NCI-H748 (cell line): ENCODE results near the gene DUT.
A peak's percentile ranks its signal among the peaks of the same experiment; 100 is the strongest.
"Not testable (repeated sequence)": the region's sequence is repeated elsewhere in the genome, so short reads cannot be mapped to it uniquely, and the experiment has no call there.

Experiments
- DNase-seq: peaks from one replicate; lab custom pipeline; 2025; ENCODE audit not compliant: unreplicated experiment; lab: John Stamatoyannopoulos, UW

The DUT gene

DNA sequence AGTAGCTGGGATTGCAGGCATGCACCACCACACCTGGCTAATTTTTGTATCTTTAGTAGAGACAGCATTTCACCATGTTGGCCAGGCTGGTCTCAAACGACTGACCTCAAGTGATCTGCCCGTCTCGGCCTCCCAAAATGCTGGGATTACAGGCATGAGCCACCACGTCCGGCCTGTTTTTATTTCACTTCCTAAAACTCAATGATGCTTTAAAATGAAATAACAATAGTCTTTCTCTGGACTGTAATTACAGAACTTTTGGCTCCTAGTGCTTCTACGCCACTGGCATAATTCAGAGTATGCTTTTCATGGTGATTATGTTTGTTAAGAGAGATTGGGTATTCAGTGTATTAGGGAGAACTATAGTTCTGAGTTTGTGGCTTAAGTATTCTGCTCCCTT, 5.0 kb upstream of the DUT start:
- not testable (repeated sequence) for DNase-seq

DNA sequence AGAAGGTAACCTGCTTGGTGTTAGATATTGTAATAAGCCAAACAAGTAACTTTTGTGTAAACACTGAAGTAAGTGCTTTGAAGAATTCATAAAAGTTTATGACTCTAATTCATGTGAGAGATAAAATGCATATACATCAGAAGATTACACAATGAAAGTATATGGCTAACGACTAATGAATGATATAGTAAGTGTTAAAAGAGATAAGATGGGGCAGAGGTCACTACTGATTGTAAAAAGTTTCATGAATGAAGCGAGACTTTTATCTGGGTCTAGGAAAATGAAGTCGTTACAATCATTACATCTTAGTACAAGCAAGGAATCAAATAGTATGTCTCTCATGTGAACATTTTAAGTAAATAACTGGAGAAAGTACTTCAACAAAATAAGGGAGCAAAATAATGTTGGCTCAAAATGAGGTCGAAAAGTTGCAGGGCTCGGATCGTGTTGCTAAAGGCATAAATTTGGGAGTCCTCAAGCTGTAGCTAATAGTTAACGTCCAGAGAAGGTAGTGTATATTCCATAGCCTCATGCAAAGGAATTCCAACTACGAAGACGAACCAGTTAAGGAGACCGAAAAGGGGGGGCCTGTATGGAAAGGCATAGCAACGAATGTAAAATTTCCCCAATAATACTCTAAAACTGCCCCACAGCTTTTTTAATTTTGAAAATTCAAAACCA, 984 bp upstream of the DUT start:
- DNase-seq: no peak

DNA sequence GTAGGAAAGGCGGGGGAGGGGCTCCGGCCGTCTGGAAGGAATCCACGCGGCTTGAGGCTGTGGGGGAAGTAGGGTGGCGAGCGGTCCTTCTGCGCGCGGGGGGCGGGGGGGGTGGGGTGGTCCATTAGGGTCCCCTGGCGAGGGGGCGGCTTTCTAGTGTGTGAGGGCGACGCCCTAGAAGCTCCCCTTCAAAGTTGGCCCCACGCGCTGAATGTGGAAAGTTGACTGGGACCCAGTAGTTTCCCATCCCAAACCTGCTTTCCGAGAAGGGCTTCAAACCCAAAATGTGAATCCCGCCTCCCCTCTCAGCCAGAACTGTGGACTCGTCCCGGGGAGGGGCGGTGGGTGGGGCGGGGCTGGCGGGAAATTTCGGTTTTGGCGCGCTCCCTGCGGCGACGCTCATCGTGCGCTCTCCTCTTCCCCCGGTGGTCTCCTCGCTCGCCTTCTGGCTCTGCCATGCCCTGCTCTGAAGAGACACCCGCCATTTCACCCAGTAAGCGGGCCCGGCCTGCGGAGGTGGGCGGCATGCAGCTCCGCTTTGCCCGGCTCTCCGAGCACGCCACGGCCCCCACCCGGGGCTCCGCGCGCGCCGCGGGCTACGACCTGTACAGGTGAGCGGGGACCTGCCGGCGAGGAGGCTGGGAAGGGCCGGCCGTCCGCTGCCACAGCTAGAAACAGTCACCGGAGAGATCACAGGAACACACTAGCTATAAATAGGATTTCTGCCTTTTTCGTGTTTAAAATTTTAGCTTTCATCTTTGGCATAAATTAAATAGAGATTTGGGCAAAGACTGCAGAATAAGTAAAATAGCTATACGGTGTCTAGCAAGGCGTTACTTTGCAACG, 790 bp downstream of the DUT start:
- peak; percentile 83 for DNase-seq

DNA sequence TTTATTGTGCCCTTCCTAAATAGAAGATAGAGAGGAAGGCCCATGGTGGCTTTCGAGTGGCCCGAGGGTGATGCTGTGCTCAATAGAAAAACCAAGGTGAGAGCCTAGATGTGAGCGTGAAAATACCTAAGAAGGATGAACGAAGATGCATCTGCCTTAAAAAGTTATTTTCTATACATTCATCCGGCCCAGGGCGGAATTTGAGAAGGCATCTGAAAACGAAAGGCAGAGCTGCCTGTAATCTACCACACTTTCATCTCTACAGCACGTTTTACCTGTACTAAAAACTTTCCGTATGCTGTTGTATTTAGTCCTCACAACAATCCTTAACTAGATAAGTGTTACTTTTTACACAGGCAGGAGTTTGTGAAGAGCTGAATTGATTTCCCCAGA, 1.4 kb downstream of the DUT start:
- peak; percentile 49 for DNase-seq

DNA sequence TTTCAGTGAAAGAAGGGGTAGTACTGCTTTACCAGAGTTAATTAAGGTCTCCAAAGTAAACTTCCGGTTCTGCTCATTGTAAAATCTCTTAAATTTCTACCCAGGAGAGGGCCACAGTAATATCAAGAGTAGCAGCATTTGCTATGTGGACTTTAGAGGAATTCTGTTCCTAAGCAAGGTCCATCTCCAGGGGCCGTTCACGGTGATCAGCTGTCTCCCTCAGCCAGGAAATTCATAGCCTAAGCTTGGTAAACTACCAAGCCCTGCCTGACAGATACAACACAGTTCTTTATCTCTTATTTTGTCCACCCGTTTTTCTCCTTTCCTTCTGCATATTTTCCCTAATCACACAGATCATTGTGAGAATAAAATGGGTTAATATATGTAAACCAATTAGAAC, 2.3 kb downstream of the DUT start:
- peak; percentile 21 for DNase-seq

DNA sequence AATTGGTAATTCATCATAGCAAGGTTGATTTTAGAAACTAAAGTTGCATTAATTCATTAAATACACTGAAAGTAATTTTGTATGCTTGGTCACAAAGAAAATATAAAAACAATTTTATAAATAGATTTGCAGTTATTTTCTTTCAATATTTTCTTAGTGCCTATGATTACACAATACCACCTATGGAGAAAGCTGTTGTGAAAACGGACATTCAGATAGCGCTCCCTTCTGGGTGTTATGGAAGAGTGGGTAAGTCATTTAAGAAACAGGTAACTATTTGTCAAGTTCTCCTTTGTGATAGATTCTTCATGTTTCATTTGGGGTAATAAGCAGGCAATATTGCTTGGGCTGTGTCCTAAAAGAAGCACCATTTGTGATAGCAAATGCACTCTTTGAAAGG, 3.0 kb downstream of the DUT start:
- DNase-seq: peak; percentile 1

DNA sequence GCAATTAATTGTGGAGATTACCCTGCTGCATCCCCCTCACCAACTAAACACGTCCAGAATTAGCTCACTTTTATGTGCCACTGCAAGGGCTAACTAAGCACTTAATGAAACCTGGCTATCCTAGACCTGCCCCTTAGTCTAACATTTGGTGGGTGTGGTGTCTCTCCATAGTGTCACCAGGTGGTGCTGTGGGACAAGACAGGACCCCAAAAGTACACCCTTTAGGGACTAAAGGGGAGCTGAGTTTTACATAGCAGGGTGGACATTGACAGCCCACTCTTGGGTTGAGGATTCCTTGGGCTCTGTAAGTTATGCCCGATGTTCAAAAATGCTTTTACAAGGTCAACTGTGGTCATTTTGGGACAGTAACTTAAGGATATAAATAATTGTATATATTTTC, 5.7 kb downstream of the DUT start:
- DNase-seq: peak; percentile 17

DNA sequence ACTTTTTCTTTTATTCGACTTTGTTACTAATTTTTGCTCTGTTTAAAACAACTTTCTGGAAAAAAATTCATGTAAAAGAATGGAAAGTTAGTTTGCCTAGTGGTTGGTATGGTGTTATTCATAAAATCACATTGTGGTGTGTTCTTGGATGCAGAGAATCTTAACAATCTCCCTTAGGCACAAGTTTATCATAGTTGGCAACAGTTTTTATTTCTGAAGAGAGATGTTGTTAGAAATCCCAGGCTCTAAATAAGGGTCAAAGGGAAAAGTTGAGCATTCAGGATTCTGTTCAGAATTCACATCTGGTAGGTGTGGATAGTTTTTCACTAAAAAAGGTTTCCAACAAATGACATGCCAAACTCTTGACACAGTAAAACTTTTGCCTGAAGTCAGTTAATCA, 6.4 kb downstream of the DUT start:
- no peak for DNase-seq

DNA sequence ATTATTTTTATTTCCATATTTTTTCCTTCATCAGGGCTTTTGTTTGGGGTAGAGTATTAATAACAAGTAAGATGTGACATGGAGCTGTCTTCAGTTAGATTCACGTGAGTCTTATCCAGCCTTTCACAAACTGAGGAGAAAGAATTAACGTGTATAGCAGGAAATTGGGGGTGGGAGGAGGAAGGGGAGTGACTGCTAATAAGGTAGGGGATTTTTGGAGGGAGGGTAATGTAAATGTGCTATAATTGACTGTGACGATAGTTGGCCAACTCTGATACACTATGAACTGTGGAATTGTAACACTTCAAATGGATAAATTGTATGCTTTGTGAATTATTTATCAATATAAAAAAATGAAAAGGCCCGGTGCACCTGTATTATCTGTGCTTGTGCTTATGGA, 8.9 kb downstream of the DUT start:
- DNase-seq: no peak

DNA sequence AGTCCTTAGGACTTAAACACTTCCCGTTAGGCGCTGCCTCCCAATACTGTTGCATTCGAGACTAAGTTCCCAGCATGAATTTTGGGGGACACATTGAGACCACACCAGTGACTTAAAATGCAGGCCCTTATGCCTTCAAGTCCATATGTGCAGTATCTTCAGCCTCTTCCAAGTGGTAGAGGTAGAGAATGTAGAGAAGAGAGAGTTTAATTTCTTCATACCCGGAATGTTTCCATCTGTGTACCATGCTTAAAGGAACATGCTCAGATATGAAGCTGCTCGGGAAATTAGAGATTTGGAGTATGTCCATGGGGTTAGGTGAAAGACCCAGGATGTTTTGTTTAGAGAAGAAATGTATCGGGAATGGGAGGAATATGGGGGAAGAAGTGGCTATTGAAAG, 12.6 kb downstream of the DUT start:
- no peak for DNase-seq

DNA sequence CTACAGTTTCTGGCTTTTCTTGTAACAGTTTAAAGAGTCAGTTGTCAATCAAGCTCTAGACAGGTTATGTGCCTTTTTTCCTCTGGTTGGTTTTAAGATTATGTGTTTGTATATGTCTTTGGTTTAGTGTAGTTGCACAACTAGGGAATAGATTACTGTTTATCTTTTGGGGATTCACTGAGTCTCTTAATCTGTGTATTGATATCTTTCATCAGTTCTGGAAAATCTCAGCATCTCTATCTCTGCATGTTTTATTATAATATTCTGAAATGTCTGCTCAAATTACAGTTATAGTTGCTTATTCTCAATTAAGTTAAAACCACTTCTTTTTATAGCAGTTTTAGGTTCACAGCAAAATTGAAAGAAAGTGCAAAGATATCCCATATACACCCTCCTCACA, 14.3 kb downstream of the DUT start:
- no peak for DNase-seq

DNA sequence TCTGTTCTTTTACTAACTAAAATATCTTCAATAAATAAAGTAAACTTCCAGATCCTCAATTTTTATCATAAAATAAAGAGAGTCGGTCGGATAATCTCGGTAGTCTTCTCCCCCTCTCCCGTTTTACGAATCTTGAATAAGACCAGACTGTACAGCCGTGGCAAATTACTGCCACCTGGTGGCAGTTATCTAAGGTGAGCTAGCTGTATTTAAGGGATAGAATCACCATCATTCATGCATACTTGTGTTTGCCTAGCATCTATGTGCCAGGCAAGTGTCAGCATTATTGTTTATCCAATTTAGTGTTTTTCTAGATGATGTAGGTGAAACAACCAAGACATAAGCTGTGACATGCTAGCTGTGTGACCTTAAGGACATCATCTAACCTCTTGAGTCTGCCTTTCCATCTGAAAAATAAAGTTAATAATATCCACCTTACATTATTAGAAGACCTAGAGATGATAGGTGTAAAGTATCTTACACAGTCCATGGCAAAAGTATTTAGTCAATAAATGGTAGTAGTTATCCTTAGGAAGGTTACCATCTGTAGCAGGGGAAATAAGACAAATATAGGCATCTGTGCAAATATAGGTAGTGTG, 21.3 kb downstream of the DUT start:
- peak; percentile 74 for DNase-seq

DNA sequence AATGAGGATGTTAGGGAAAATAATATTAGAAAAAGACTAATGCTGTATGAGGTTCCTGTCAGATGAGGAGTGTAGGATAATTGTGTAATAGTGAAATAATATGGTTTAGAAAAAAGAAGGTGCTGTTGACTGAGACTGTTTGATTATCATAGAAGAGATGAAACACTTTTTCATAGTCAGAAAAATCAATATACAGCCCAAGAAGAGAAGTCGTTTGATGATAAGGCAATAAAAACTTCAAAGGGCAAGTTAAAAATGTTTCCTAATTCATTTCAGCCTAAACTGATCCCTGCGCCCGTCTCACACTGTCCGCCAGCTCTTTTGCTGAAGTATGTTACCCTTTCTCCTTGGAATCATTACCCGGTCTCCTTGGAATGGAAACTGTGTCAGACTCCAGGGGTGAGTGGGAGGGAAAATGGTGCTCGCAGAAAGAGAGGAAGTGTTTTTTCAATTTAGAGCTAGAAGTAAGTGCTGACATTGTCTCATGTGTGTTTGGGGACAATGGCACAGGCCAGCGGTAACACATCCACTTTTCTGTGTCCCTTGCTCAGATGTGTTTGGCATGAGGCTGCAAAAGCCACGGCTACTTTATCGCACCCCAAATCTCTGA, 23.6 kb downstream of the DUT start:
- DNase-seq: no peak

DNA sequence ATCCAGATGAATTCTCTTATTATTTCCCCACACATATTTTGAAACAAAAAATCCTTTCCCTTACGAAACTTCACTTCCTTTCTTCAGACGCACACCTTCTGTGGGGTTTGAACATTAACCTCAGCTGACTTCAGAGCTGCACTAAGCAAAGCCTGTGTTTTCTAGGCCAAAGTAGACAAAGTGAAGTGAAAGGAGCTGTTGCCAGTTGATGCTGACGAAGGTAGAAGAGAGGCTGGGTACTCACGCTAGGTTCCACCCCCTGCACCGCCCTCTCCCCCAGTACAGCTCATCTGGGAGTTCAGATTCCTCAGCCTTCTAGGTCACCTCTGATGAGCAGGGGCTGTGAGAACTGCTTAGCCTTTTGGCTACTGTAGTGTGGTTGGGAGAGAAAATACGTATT, 24.1 kb downstream of the DUT start:
- DNase-seq: no peak

DNA sequence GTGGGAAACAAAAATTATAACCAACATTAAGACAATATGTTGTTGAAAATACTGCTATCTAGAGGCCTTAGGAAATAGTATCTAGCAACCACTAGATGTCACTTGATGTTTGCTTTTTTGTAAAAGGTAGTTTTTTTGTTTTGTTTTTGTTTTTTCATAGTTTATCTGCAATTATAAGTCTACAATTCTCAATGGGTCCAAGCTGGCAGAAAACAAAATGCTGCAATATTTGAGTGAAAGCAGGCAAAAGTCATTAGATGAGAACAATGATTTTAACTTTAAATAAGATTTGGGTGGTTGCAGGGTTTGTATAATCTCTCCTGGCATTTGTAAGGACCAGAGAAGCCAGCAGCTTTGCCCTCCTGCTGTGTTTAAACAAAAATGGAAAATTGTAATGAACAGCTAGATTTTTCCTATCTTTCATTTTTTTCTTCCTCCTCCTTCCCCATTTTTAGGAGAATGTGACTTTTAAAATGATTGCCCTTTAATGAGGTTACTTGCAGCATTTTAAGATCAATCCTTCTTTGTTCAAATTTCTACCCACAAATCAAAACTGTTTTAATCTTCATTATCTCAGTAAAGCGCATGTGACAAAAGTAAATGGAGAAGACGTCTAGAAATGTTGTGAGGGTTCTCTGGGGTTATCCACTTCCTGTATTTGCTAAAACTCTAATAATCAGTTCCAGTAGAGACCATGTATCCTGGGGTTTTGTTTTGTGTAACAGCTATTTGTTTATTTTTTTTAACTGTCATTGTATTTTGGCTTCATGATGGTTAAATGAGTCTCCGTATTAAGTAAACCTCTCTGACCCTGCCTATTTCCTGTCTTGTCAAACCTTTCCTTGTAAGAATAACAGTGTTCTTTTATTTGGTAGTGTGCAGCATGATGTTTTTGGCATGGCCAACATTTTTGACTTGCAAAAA, 27.3 kb downstream of the DUT start:
- DNase-seq: peak; percentile 14

DNA sequence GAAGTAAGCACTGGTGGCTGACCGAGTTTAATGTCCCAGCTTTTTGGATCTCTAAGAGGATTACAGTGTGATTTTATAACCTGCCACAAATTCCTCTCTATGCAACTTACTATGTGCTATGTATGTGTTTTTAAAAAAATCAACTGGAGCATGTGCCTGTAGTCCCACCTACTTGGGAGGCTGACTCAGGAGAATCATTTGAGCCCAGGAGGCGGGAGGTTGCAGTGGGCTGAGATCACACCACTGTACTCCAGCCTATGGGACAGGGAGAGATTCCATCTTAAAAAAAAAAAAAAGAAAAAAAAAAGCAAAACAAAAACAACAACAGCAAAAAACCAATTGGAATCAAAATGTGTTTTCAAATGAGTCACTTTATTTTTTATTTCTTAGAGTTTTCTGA, 29.6 kb downstream of the DUT start:
- DNase-seq: no peak

DNA sequence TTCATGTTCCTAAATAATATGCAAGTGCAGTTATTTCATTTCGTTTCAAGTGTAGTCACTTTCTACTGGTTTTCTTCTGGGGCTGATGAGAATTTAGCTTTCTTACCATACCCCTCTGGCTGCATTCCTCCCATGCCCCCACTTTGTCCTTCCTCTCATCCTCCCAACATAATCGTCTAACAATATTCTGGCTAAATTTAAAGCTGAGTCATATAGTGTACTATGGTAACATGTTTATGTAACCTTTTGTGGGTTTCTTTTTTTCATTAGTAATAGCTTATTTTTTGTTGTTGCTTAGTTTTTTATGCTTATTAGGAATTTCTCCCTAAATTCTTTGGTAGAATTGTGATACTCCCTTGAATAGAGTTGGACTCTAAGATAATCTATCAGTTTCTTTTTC, 30.5 kb downstream of the DUT start:
- no peak for DNase-seq

DNA sequence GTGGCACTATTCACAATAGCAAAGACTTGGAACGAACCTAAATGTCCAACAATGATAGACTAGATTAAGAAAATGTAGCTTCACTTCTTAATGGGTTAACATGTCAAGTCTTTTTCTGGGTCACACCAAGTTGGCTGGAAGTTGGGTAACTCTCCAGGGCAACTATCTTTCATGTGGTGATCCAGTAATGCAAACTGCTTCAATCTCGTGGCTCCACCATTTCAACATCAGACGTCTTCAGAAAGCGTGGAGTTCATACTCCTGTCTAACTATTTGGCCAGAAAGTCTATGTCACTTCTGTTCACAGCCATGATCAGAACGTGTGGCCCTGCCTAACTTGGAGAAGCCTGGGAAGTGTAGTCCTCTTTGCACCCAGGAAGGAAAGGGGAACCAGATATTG, 32.2 kb downstream of the DUT start:
- no peak for DNase-seq

DNA sequence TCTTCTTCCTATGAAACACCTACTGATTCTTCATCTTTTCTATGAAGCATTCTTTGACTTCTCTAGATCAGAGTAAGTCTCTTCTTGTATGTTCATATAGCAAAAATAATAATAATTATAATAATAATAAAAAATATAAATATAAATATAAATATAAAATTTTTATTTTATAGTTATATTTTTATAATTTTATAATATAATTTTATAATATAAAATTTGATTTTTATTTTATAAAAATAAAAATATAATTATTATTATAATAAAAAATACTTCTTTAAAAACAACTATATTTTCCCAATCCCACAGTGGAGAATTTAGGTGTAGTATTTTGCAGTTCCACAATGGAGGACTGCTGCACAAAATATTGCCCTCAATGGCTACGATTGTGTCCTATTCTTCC, 34.3 kb downstream of the DUT start:
- DNase-seq: no peak

DNA sequence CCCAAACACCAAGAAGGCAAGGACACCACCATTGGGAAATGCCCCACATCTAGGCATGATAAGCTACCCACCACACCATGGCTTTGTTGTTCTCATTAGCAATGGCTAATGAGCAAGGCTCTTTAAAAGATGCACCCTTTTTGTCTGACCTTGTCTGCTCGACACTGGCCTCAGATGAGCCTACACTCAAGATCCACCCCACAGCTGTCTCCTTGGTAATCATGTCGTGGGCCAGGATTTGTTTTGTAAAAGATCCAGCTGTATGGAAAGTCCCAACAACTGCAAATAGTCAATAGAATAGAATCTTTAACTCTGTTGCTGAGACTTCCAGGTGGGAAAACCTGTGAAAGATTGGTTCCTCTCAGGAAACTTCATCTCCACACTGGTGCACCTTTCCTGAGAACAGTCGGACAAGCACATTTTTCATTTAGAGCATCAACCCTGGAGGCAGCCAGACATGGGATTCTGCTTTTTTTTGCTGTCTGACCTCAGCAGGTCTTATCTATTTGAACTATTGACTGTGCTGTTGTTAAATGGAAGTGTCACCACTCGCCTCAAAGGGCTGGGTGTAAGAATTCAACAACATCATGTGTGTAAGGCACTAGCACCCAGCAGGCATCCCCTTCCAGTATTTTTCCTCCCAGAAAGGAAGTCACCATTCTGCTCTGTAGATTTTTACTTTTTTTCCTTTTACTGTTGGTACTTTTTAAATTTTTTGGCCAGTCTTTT, 35.5 kb downstream of the DUT start:
- no peak for DNase-seq
